ENCODE data around the gene GRID2.

GRCh38 chr4:93814141-93814540, 1510.4 kb downstream of the GRID2 start:
- TF ChIP-seq CTCF (IDR thresholded peaks at IDR 0.05), result no peak
- TF ChIP-seq ZFX (IDR thresholded peaks at IDR 0.05; ENCODE audit: borderline replicate concordance), result no peak
